K562 (cell line): ENCODE measurements around the gene CCND3. TPM values are rescaled to one million over a fixed set of nuclear protein-coding genes. Genes with fewer than 3 reads are reported as not detected.

ENCODE experiments used
- ADNP ChIP-seq: fragments of 200-800 bp; sonication (Bioruptor generic); IDR thresholded peaks from 2 replicates; pipeline ENCODE4 v1.6.1; 2016; ENCODE audit warnings: missing genetic modification characterization, missing compliant biosample characterization
- CBX3 ChIP-seq, 2 experiments: IDR thresholded peaks; 1 replicate in 1 of 2; 2 replicates in 1 of 2; pipeline ENCODE4 v1.6.1; 2012; ENCODE audit warnings: inconsistent platforms in 2 of 2, low read length in 2 of 2, borderline replicate concordance in 1 of 2, control low read depth in 1 of 2
- CCNT2 ChIP-seq: IDR thresholded peaks from 2 replicates; pipeline ENCODE4 v1.6.1; 2011; ENCODE audit warnings: borderline replicate concordance, low read depth, mild to moderate bottlenecking, moderate library complexity, mixed read lengths, low read length; ENCODE audit not compliant: insufficient read length; ENCODE audit errors: extremely low read depth
- DMBX1 ChIP-seq: fragments of 250-450 bp; sonication (Bioruptor Pico); IDR thresholded peaks from 2 replicates; pipeline ENCODE4 v1.8.0; 2022; ENCODE audit warnings: inconsistent platforms, mild to moderate bottlenecking, moderate library complexity, borderline replicate concordance
- ESRRA ChIP-seq: fragments of 450-650 bp; IDR thresholded peaks from 2 replicates; pipeline ENCODE4 v1.6.1; 2014; ENCODE audit warnings: low read depth, mild to moderate bottlenecking, moderate library complexity, borderline replicate concordance
- ETV1 ChIP-seq: fragments of 450-650 bp; conservative IDR thresholded peaks from 2 replicates; pipeline ENCODE4 v1.6.1; 2016; ENCODE audit warnings: missing genetic modification characterization, control low read depth, low read depth, missing compliant biosample characterization
- GATAD2B ChIP-seq: fragments of 450-650 bp; IDR thresholded peaks from 2 replicates; pipeline ENCODE4 v1.6.1; 2017; ENCODE audit warnings: mild to moderate bottlenecking, borderline replicate concordance
- JUNB ChIP-seq: fragments of 450-650 bp; formaldehyde crosslinking; conservative IDR thresholded peaks from 2 replicates; pipeline ENCODE4 v1.4.0; 2020; ENCODE audit warnings: mild to moderate bottlenecking
- LCOR ChIP-seq: sonication (generic); formaldehyde crosslinking; IDR thresholded peaks from 2 replicates; pipeline ENCODE4 v1.8.0; 2022; ENCODE audit warnings: mild to moderate bottlenecking, missing genetic modification reagents
- NR2F6 ChIP-seq: fragments of 450-650 bp; formaldehyde crosslinking; IDR thresholded peaks from 2 replicates; pipeline ENCODE4 v1.4.0; 2020; ENCODE audit warnings: mild to moderate bottlenecking
- PHB ChIP-seq: fragments of 250-450 bp; sonication (Bioruptor Pico); IDR thresholded peaks from 2 replicates; pipeline ENCODE4 v1.5.0; 2021
- STAT5A ChIP-seq: IDR thresholded peaks from 2 replicates; pipeline ENCODE4 v1.6.1; 2012; ENCODE audit warnings: low read length, inconsistent platforms, borderline replicate concordance
- TBL1XR1 ChIP-seq, 2 experiments: IDR thresholded peaks; 2 replicates each; pipeline ENCODE4 v1.6.1; 2012; ENCODE audit warnings: improper control_type of control experiment in 2 of 2, low read length in 2 of 2, mild to moderate bottlenecking in 1 of 2
- TGIF2 ChIP-seq: sonication (generic); formaldehyde crosslinking; IDR thresholded peaks from 2 replicates; pipeline ENCODE4 v1.8.1; 2022; ENCODE audit warnings: mild to moderate bottlenecking, missing genetic modification reagents, moderate library complexity
- XRCC4 ChIP-seq: IDR thresholded peaks from one replicate; pipeline ENCODE4 v1.6.1; 2011; ENCODE audit not compliant: insufficient read depth, insufficient read length; ENCODE audit errors: extremely low read depth
- ZKSCAN1 ChIP-seq: fragments of 150-350 bp; IDR thresholded peaks from 2 replicates; pipeline ENCODE4 v1.6.1; 2016; ENCODE audit warnings: low read depth, low read length
- polyA plus RNA-seq, 8 experiments: library from polyadenylated mRNA; depleted of rRNA in 4 of 8; stranded (reverse) in 5 of 8; unstranded in 3 of 8; fragments of >200 nt; fragmentation: Nextera tagmentation in 2 of 8; fragmentation: Illumina TruSeq in 1 of 8; extraction: Ambion mirVana in 2 of 8; extraction: Trizol in 1 of 8; gene quantifications; 2 replicates each; pipeline versions ENCODE4 v1.2.1 to v1.2.3, GENCODE V29; 2011 to 2014; ENCODE audit warnings: inconsistent platforms in 1 of 8, missing spikeins in 1 of 8
- total RNA-seq, 7 experiments: library from RNA; depleted of rRNA in 6 of 7; stranded (reverse); fragments of >200 nt in 6 of 7; fragmentation: Illumina TruSeq in 2 of 7; extraction: Trizol in 2 of 7; gene quantifications; 2 replicates each; pipeline versions ENCODE4 v1.2.1 to v1.2.3, GENCODE V29; 2011 to 2021; ENCODE audit warnings: low replicate concordance in 1 of 7
- TF ChIP-seq, protein P1 (sequence below): fragments of 250-450 bp; sonication (Bioruptor Pico); IDR thresholded peaks from 2 replicates; pipeline ENCODE4 v1.9.0; 2021; ENCODE audit warnings: mild to moderate bottlenecking, inconsistent platforms
- TF ChIP-seq, protein P2 (sequence below): IDR thresholded peaks from 3 replicates; pipeline ENCODE4 v1.6.1; 2011; ENCODE audit warnings: borderline replicate concordance, mild to moderate bottlenecking, moderate library complexity; ENCODE audit not compliant: insufficient read length; ENCODE audit errors: extremely low read depth
- TF ChIP-seq, protein P3 (sequence below): IDR thresholded peaks from 2 replicates; pipeline ENCODE4 v1.6.1; 2016; ENCODE audit warnings: missing genetic modification characterization, missing compliant biosample characterization

Gene CCND3
- total and polyA plus RNA-seq, 9 of the 15 experiments (the other 6 are each of a cell fraction or from before 2014, with no cell fraction given), result 21.5 to 204 (median 97.4) TPM

DNA sequence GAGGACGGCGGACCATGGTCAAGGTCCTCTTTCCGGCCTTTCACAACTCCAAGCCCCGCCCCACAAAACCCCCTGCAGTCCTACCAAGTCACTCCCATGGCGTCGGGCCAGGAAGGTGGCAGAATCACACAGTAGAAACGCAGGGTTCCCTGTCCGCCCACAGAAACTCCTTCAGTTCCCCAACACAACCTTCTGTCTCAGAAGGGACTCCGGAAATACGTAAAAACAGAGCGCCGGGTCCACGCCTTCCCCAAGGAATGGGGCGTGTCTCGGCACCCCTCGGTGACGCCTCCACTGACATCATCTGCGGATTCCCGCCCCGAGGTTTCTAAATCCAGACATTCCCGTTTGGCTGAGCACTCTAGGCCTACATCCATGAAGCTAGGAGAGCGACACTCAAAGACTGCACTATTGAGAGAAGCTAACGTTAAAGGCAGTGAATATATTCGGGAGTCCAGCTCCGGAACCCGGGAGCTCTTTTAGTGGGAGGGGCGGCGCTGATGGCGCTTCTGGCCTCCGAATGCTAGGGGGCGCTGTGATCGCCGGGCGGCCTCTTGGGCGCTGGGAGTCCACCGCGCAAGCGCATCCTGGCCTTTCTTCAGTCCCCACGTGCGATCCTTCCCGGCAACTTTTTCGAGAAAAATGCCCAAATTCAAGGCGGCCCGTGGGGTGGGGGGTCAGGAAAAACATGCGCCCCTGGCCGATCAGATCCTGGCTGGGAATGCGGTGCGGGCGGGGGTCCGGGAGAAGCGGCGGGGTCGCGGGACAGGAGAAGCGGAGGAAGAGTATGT, 20.5 kb downstream of the CCND3 start, which contains the start of the genes BYSL and MED20 (continued):
- TF ChIP-seq, protein P1, sequence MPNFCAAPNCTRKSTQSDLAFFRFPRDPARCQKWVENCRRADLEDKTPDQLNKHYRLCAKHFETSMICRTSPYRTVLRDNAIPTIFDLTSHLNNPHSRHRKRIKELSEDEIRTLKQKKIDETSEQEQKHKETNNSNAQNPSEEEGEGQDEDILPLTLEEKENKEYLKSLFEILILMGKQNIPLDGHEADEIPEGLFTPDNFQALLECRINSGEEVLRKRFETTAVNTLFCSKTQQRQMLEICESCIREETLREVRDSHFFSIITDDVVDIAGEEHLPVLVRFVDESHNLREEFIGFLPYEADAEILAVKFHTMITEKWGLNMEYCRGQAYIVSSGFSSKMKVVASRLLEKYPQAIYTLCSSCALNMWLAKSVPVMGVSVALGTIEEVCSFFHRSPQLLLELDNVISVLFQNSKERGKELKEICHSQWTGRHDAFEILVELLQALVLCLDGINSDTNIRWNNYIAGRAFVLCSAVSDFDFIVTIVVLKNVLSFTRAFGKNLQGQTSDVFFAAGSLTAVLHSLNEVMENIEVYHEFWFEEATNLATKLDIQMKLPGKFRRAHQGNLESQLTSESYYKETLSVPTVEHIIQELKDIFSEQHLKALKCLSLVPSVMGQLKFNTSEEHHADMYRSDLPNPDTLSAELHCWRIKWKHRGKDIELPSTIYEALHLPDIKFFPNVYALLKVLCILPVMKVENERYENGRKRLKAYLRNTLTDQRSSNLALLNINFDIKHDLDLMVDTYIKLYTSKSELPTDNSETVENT, result peak; percentile 99
- TF ChIP-seq ESRRA, result peak; percentile 41
- TF ChIP-seq ZKSCAN1, result peak; percentile 55; the same call in 1 of the 2 replicates
- no peak for TF ChIP-seq TGIF2
- TF ChIP-seq, protein P2, sequence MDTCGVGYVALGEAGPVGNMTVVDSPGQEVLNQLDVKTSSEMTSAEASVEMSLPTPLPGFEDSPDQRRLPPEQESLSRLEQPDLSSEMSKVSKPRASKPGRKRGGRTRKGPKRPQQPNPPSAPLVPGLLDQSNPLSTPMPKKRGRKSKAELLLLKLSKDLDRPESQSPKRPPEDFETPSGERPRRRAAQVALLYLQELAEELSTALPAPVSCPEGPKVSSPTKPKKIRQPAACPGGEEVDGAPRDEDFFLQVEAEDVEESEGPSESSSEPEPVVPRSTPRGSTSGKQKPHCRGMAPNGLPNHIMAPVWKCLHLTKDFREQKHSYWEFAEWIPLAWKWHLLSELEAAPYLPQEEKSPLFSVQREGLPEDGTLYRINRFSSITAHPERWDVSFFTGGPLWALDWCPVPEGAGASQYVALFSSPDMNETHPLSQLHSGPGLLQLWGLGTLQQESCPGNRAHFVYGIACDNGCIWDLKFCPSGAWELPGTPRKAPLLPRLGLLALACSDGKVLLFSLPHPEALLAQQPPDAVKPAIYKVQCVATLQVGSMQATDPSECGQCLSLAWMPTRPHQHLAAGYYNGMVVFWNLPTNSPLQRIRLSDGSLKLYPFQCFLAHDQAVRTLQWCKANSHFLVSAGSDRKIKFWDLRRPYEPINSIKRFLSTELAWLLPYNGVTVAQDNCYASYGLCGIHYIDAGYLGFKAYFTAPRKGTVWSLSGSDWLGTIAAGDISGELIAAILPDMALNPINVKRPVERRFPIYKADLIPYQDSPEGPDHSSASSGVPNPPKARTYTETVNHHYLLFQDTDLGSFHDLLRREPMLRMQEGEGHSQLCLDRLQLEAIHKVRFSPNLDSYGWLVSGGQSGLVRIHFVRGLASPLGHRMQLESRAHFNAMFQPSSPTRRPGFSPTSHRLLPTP, result no peak
- TF ChIP-seq DMBX1 (CRISPR knock-in tag), result no peak
- TF ChIP-seq NR2F6, result no peak; the same call in 1 of the 2 replicates
- TF ChIP-seq XRCC4, result no peak
- TF ChIP-seq TBL1XR1 (IDR thresholded peaks at IDR 0.05; ENCODE audit: low read length in 2 of 2), result peak in 1 of 2 experiments; percentile 97; a peak in 2 of 4 replicates
- no peak for TF ChIP-seq ADNP
- no peak for TF ChIP-seq STAT5A
- TF ChIP-seq JUNB (CRISPR knock-in tag), result 0 out of 2 replicates have a peak, but pooled peaks have one; percentile 14
- TF ChIP-seq CBX3 (IDR thresholded peaks at IDR 0.05; ENCODE audit: borderline replicate concordance in 1 of 2, low read length in 2 of 2), result peak in 1 of 2 experiments; percentile 11; a peak in 1 of 3 replicates
- TF ChIP-seq GATAD2B, result no peak
- TF ChIP-seq, protein P3, sequence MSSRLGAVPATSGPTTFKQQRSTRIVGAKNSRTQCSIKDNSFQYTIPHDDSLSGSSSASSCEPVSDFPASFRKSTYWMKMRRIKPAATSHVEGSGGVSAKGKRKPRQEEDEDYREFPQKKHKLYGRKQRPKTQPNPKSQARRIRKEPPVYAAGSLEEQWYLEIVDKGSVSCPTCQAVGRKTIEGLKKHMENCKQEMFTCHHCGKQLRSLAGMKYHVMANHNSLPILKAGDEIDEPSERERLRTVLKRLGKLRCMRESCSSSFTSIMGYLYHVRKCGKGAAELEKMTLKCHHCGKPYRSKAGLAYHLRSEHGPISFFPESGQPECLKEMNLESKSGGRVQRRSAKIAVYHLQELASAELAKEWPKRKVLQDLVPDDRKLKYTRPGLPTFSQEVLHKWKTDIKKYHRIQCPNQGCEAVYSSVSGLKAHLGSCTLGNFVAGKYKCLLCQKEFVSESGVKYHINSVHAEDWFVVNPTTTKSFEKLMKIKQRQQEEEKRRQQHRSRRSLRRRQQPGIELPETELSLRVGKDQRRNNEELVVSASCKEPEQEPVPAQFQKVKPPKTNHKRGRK, result no peak
- peak; percentile 87 for TF ChIP-seq ETV1 (tag)
- no peak for TF ChIP-seq PHB
- peak; percentile 40; the same call in 1 of the 2 replicates for TF ChIP-seq LCOR (CRISPR knock-in tag)
- TF ChIP-seq CCNT2, result peak; percentile 25
